Activated naive CD8-positive, alpha-beta T cell treated with anti-CD3 and anti-CD28 coated beads, Interleukin-2, amount 10 ng/mL, durations not matched to agents 7 days and 5 days (primary cell): Measurements from ENCODE around the gene MIEN1. TPM values are rescaled to one million over a fixed set of nuclear protein-coding genes. Genes with fewer than 3 reads are reported as not detected.
"Not testable (repeated sequence)": the region's sequence is repeated elsewhere in the genome, so short reads cannot be mapped to it uniquely, and the experiment has no call there.

ENCODE experiments used
- ATAC-seq: fragments of 150-1000 bp; cut with Tn5 transposase; one replicate; pipeline ENCODE4 v1.10.0; 2021; ENCODE audit warnings: low read depth, moderate library complexity
- POLR2A ChIA-PET: fragments of 350-600 bp; sonication (Branson Sonifier 250); formaldehyde crosslinking; loops from one replicate; lab custom pipeline; 2021; ENCODE audit warnings: antibody characterized with exemption; lab: Charles Lee
- DNase-seq: peaks from one replicate; pipeline ENCODE4 v3.0.0; 2021
- H3K27ac Mint-ChIP-seq: one replicate; pipeline ENCODE4 v1.8.0; 2022; ENCODE audit warnings: mild to moderate bottlenecking, mixed read lengths
- H3K27me3 Mint-ChIP-seq: one replicate; pipeline ENCODE4 v1.8.0; 2022; ENCODE audit warnings: mild to moderate bottlenecking, moderate library complexity, mixed read lengths
- H3K36me3 Mint-ChIP-seq: one replicate; pipeline ENCODE4 v1.8.0; 2021; ENCODE audit warnings: mild to moderate bottlenecking, mixed read lengths
- H3K4me1 Mint-ChIP-seq: one replicate; pipeline ENCODE4 v1.8.0; 2021; ENCODE audit warnings: mixed read lengths
- H3K4me3 Mint-ChIP-seq: one replicate; pipeline ENCODE4 v1.8.0; 2022; ENCODE audit warnings: mild to moderate bottlenecking, moderate library complexity, mixed read lengths
- H3K9me3 Mint-ChIP-seq: one replicate; pipeline ENCODE4 v1.8.0; 2021; ENCODE audit warnings: mixed read lengths
- total RNA-seq, 2 experiments: library from RNA; stranded (reverse); gene quantifications; one replicate each; pipeline ENCODE4 v1.2.3, GENCODE V29; 2021

MIEN1 gene
- total RNA-seq, 2 experiments from 2014 or later = 38.1 to 38.6 TPM

- POLR2A ChIA-PET = no interaction called here
- ATAC-seq = no peak
- DNase-seq = no peak
- Mint-ChIP-seq H3K4me1 (peaks cover 11% of the 10 kb centered on the region), H3K27ac (no peak overlapping the region), H3K36me3 (peaks cover 4% of the 10 kb centered on the region), H3K9me3 (no peaks in the 10 kb centered on the region), H3K4me3 (no peak overlapping the region), H3K27me3 (peaks cover 44% of the 10 kb centered on the region)
Observed at GRCh38 chr17:39701784-39702422, 28.4 kb downstream of the MIEN1 start.

GRCh38 chr17:39701012-39701783, 29.1 kb downstream of the MIEN1 start:
- DNase-seq = no peak
- no peaks in the 10 kb centered on the region for H3K9me3 Mint-ChIP-seq
- H3K27ac Mint-ChIP-seq = no peak overlapping the region
- peaks cover 8% of the 10 kb centered on the region for H3K4me1 Mint-ChIP-seq
- H3K27me3 Mint-ChIP-seq = peaks cover 44% of the 10 kb centered on the region
- POLR2A ChIA-PET = interaction anchor here (1.3 kb wide), 1 partner anchor 17 kb away, joined by 3 read pairs; no protein-coding TSS in a partner anchor
- peaks cover 4% of the 10 kb centered on the region for H3K36me3 Mint-ChIP-seq
- H3K4me3 Mint-ChIP-seq = peak overlapping the region; percentile 30
- no peak for ATAC-seq

- no peak overlapping the region for H3K4me3 Mint-ChIP-seq
- ATAC-seq = no peak
- POLR2A ChIA-PET = interaction anchor here (1.1 to 1.3 kb wide), 2 partner anchors 13 to 16 kb away, joined by 3 read pairs; partner anchors contain the start of gene PGAP3
- H3K27me3 Mint-ChIP-seq = peaks cover 44% of the 10 kb centered on the region
- peaks cover 4% of the 10 kb centered on the region for H3K36me3 Mint-ChIP-seq
- H3K27ac Mint-ChIP-seq = no peak overlapping the region
- H3K4me1 Mint-ChIP-seq = peaks cover 8% of the 10 kb centered on the region
- no peaks in the 10 kb centered on the region for H3K9me3 Mint-ChIP-seq
- DNase-seq = no peak
Observed at GRCh38 chr17:39700148-39700987, 30.0 kb downstream of the MIEN1 start.

- DNase-seq (no peak), ATAC-seq (no peak)
- POLR2A ChIA-PET = interaction anchor here (1.1 kb wide), 1 partner anchor 12 kb away, joined by 3 read pairs; the partner anchor contains the start of gene PGAP3
- Mint-ChIP-seq H3K27ac (no peak within 1 kb of the TSS), H3K4me1 (peaks cover 8% of the 10 kb centered on the region), H3K27me3 (peaks cover 44% of the 10 kb centered on the region), H3K36me3 (peaks cover 4% of the 10 kb centered on the region), H3K9me3 (no peaks in the 10 kb centered on the region), H3K4me3 (peak within 1 kb of the TSS; percentile 61)
Observed at GRCh38 chr17:39699818-39700147, 30.5 kb downstream of the MIEN1 start, which contains the start of gene ERBB2. ERBB2 (plus strand) TSS chr17:39700064; CDS start chr17:39700239, 175 bp downstream.

- DNase-seq, H3K27ac Mint-ChIP-seq, H3K4me1 Mint-ChIP-seq, H3K9me3 Mint-ChIP-seq, ATAC-seq, H3K36me3 Mint-ChIP-seq: not testable (repeated sequence)
- Mint-ChIP-seq H3K27me3 (peaks cover 44% of the 10 kb centered on the region), H3K4me3 (peak overlapping the region; percentile 61)
- POLR2A ChIA-PET = interaction anchor here (1.1 kb wide), 1 partner anchor 11 kb away, joined by 3 read pairs; the partner anchor contains the start of gene PGAP3
Observed at GRCh38 chr17:39699157-39699817, 31.0 kb downstream of the MIEN1 start.

- ATAC-seq (no peak), DNase-seq (no peak)
- Mint-ChIP-seq H3K27me3 (peaks cover 44% of the 10 kb centered on the region), H3K4me3 (no peak overlapping the region), H3K4me1 (peaks cover 8% of the 10 kb centered on the region), H3K27ac (no peak overlapping the region), H3K9me3 (no peaks in the 10 kb centered on the region), H3K36me3 (peaks cover 6% of the 10 kb centered on the region)
- POLR2A ChIA-PET = no interaction called here
Observed at GRCh38 chr17:39697961-39698360, 32.4 kb downstream of the MIEN1 start.

GRCh38 chr17:39696731-39697130, 33.6 kb downstream of the MIEN1 start:
- POLR2A ChIA-PET = interaction anchor here (1.3 kb wide), 1 partner anchor 10 kb away, joined by 3 read pairs; no protein-coding TSS in a partner anchor
- Mint-ChIP-seq H3K27ac (no peak overlapping the region), H3K27me3 (peaks cover 35% of the 10 kb centered on the region), H3K9me3 (no peaks in the 10 kb centered on the region), H3K36me3 (peaks cover 6% of the 10 kb centered on the region), H3K4me1 (peaks cover 8% of the 10 kb centered on the region), H3K4me3 (no peak overlapping the region)
- DNase-seq (no peak), ATAC-seq (no peak)

GRCh38 chr17:39695089-39695474, 35.2 kb downstream of the MIEN1 start:
- DNase-seq (no peak), ATAC-seq (no peak)
- Mint-ChIP-seq H3K4me1 (peaks cover 3% of the 10 kb centered on the region), H3K27ac (no peak overlapping the region), H3K27me3 (peaks cover 21% of the 10 kb centered on the region), H3K9me3 (no peaks in the 10 kb centered on the region), H3K4me3 (no peak overlapping the region), H3K36me3 (peaks cover 6% of the 10 kb centered on the region)
- POLR2A ChIA-PET = no interaction called here

- Mint-ChIP-seq H3K27me3 (peaks cover 18% of the 10 kb centered on the region), H3K9me3 (no peaks in the 10 kb centered on the region), H3K36me3 (peaks cover 4% of the 10 kb centered on the region), H3K4me1 (peaks cover under 1% of the 10 kb centered on the region), H3K4me3 (no peak overlapping the region), H3K27ac (no peak overlapping the region)
- POLR2A ChIA-PET = no interaction called here
- ATAC-seq (no peak), DNase-seq (no peak)
Observed at GRCh38 chr17:39694593-39694992, 35.7 kb downstream of the MIEN1 start.

GRCh38 chr17:39688945-39689344, 41.4 kb downstream of the MIEN1 start:
- ATAC-seq = no peak
- DNase-seq = no peak
- Mint-ChIP-seq H3K36me3 (peaks cover 7% of the 10 kb centered on the region), H3K4me3 (peak overlapping the region; percentile 88), H3K4me1 (peaks cover 14% of the 10 kb centered on the region), H3K9me3 (no peaks in the 10 kb centered on the region), H3K27ac (peak overlapping the region; percentile 89), H3K27me3 (no peaks in the 10 kb centered on the region)
- POLR2A ChIA-PET = interaction anchor here (1.2 to 2.8 kb wide), 3 partner anchors 12 to 41 kb away, joined by 5 to 46 read pairs (median 20); partner anchors contain the start of gene MIEN1

GRCh38 chr17:39688475-39688835, 41.9 kb downstream of the MIEN1 start:
- DNase-seq (no peak), ATAC-seq (no peak)
- no peaks in the 10 kb centered on the region for H3K27me3 Mint-ChIP-seq
- H3K4me1 Mint-ChIP-seq = peaks cover 14% of the 10 kb centered on the region
- peak overlapping the region; percentile 88 for H3K4me3 Mint-ChIP-seq
- POLR2A ChIA-PET = interaction anchor here (0.5 to 2.8 kb wide), 9 partner anchors 11 to 495 kb away, joined by 3 to 46 read pairs (median 3); partner anchors contain the start of genes ERBB2, MIEN1 and PNMT
- H3K27ac Mint-ChIP-seq = peak overlapping the region; percentile 89
- peaks cover 7% of the 10 kb centered on the region for H3K36me3 Mint-ChIP-seq
- no peaks in the 10 kb centered on the region for H3K9me3 Mint-ChIP-seq
